HG02840 (cell line): Measurements from ENCODE around the gene CCRL2.
"Not testable (repeated sequence)": the region's sequence is repeated elsewhere in the genome, so short reads cannot be mapped to it uniquely, and the experiment has no call there.

Experiments used
- ATAC-seq: cut with Tn5 transposase; IDR thresholded peaks from one replicate; pipeline ENCODE4 v1.9.1; 2021; ENCODE audit warnings: mild to moderate bottlenecking, moderate library complexity, moderate number of reproducible peaks; ENCODE audit not compliant: unreplicated experiment, low FRiP score

Gene CCRL2

DNA sequence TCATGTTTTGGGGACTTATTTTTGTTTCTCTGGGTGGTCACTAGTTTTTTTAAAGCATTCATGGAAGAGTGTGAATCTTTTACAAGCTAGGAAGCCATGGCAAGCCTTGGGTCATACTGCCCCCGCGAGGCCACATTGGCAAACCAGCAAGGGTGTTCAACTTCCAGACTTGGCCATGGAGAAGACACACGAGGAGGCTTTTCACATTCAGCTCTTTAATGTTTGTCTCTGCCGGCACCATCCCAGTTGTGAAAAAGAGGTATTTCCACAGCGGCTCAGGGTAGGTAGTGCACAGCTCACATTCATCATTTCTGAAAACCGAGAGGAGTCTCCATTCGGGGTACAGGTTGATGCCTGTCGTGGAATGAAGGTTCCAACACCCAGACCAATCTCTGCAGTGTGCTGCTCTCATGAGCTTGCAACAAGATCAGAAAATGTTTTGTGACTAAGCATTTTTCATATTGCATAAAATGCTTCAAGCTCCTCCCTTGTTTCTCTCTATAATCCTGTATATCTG, 28.6 kb upstream of the CCRL2 start:
- no peak for ATAC-seq

- ATAC-seq: no peak
Measured at GRCh38 chr3:46380471-46381221, 26.4 kb upstream of the CCRL2 start.

DNA sequence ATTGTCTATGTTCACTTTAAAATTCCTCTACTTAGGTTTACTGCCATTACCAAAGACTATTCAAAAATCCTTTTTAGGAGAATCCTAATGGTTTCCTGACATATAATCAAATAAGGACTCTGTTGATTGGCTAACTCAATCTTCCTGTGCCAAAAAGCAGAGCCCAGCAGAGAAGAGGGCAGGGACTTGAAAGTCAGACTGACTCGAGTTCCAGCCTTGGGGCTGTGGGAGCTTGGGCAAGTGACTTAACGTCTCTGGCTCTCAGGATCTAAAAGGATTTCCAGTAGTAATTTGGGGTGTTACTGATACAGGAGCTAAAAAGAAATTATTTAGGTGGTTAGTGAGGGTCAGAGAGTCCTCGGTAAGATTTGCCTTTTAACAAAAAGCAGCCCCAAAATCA, 25.4 kb upstream of the CCRL2 start:
- no peak for ATAC-seq

- no peak for ATAC-seq
Measured at GRCh38 chr3:46383211-46383950, 23.7 kb upstream of the CCRL2 start.

DNA sequence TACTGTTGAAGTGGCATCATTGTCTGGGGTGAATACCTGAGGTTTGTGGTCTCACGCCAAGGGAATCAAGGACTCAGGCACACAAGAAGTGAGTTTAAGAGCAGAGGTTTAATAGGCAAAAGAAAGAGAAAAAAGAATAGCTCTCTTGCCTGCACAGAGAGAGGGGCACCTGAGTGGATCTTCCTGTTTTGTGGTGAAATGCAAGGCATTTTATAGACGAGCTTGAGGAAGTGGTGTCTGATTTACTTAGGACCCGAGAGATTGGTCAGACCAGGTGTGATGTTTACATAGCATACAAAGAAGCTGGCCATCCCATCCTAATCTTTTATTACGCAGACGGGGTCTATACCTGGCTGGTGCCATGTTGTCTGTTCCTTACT, 23.1 kb upstream of the CCRL2 start:
- ATAC-seq: no peak

- ATAC-seq: no peak
Measured at GRCh38 chr3:46386205-46386604, 20.9 kb upstream of the CCRL2 start.

DNA sequence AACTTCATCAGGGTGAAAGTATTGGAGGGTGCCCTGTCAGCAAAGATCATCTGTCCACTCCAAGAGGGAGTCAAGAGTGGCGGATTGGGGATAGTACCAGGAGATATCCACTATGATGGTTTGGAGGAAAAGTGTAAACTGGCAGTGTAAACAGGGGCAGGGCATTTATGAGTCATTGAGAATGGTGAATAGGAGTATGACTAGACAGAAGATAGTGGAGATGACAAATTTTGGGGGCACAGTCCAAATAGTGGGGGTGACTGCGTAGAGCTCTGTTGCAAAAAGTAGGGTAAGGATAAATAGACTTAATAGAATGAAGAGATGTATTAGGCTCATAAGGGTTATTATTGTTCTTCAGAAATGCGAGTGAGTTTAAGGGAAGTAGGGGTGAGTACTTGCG, 18.2 kb upstream of the CCRL2 start:
- not testable (repeated sequence) for ATAC-seq

DNA sequence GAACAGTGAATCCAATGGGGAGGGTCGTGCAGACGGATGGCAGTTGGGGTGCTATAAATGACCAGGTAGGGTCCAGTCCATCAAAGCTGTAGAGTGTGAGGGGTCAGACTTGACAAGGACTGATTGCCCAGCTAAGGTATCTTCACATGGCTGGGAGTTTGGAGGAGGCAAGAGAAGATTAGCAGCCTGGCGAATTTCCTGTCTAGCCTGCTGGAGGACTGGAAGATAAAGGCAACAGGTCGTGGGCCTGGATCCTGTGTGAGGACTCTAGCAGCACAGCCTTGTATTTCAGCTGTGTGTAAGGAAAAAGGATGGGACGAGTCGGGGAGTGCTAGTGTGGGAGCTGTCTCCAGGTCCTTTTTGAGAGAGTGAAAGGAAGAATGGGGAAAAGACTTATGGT, 17.8 kb upstream of the CCRL2 start:
- ATAC-seq: no peak

DNA sequence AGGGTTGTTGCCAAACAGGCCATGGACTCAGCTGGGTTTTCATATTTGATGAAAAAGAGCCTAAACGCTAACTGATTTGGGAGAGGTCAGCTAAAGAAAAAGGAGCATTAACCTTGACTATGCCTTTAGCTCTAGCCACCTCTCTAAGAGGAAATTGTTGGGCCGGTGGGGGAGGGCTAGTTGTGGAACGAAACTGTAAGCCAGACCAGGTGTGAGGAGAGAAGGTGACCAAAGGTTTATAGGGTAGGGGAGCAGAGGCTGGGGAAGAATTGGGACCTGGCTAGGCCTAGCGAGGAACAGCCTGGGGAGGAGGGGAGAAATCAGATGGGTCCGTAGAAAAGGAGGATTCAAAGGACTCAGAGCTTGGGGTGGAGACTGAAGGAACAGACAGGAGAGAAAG, 15.5 kb upstream of the CCRL2 start:
- ATAC-seq: not testable (repeated sequence)

DNA sequence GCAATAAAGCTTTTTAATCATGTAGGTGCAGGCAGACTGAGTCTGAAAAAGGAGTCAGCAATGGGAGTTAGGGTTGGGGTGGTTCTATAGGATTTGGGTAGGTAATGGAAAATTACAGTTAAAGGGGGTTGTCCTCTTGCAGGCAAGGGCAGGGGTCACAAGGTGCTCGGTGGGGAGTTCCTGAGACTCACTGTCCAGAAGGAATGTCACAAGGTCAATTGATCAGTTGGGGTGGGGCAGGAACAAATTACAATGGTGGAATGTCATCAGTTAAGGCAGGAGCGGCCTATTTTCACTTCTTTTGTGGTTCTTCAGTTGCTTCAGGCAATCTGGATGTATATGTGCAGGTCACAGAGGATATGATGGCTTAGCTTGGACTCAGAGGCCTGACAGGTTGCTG, 14.0 kb upstream of the CCRL2 start:
- no peak for ATAC-seq

DNA sequence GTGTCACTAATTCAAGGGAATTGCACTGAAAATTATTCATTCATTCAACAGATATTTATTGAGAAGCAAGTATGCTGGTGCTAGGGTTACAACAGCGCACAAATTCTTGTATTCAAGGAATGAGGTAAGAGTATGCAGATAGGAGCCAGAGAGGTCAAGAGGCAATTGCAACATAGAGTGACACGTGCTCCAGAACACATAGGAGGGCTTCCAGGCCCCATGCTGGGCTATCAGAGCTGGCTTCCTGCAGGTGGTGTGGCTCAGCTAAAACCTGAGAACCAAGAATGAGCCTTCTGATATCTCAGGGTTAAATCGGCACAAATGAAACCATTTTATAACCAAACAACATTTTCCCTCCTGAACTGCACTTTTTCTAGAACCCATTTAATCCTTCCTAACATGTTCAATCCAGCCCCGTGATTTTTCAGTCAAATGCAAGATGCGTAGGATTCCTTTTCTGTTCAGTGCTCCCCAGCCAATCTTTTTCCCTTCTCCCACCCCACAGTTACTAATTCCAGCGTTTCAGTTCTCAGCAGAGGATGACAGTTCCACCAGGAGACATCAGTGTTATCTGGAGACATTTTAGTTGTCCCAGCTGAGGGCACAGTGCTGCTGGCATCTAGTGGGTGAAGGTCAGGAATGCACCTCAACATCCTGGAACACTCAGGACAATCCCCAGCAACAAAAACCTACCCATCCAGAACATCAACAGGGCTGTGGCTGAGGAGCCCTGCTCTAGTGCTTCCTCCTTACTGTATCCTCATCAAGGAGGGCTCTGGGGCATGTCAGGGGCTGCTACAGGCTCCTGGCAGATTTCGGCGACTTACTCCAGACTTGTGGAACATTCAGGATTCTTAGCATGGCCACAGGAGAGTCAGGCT, 13.3 kb upstream of the CCRL2 start:
- ATAC-seq: no peak

- no peak for ATAC-seq
Measured at GRCh38 chr3:46395210-46395661, 11.8 kb upstream of the CCRL2 start.

GRCh38 chr3:46395766-46396530, 11.1 kb upstream of the CCRL2 start:
- no peak for ATAC-seq

- no peak for ATAC-seq
Measured at GRCh38 chr3:46397111-46397510, 9.9 kb upstream of the CCRL2 start.

GRCh38 chr3:46398186-46398955, 8.7 kb upstream of the CCRL2 start:
- no peak for ATAC-seq

DNA sequence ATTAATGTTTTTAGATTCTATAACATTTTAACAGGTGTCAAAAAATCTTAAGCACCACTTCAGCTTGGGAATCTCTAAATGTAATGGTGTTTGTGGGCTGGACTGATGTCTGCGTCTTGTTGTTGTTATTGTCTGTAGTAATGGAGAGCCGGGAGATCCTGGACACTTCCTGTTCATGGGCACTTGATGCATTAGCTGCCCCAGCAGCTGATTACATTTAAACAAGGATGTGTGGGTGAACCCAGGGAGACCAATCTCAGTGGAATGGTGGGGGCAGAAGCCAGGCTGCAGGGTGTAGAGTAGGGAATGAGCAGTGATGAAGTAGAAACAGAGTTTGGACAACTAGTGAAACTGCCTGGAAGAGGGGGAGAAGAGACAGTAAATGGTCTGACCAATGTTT, 8.0 kb upstream of the CCRL2 start:
- no peak for ATAC-seq

DNA sequence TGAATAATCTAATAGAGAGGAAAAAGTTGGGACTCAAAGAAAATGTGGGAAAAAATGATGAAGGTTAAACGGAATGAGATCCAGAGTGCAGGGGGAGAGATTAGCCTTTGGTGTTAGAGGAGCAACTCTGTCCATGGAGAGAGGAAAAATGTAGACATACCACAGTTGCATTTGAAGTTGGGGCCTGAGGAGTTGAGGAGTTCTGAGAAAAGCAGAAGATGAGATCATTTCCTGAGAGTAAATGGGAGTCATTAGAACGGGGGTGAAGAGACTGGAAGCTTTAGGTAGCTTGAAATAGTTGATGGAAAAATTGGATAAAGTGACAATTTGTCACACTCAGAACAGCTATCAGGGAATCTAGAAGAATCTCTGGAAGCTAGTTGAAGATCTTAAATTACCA, 7.5 kb upstream of the CCRL2 start:
- no peak for ATAC-seq

- ATAC-seq: no peak
Measured at GRCh38 chr3:46400000-46400734, 6.9 kb upstream of the CCRL2 start.

DNA sequence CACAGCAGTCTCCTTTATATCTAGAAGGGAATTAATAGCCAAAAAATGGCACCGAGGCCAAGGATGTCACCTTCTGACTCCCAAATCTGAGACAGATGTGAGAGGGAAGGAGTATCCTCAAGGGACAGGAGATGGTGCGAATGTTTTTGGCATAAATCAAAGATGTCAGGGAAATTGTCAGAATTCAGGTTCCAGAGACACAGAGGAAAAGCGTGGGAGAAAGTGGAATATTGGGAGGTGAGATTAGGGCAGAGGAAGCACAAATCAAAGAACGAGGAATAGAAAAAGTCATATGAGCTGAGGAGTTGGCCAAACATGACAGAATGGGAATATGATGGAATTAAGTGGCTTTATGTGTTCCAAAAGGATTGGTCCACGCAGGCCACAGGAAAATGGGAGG, 6.2 kb upstream of the CCRL2 start:
- no peak for ATAC-seq
